HS-27A (cell line): ENCODE measurements around the gene CALML5.

Experiments used
- DNase-seq: peaks from one replicate; pipeline ENCODE4 v3.0.0-alpha.2; 2012; ENCODE audit warnings: low read depth, missing footprints

Gene CALML5

GRCh38 chr10:5533098-5533731 lies 33.8 kb upstream of the CALML5 start:
- DNase-seq: no peak

DNA sequence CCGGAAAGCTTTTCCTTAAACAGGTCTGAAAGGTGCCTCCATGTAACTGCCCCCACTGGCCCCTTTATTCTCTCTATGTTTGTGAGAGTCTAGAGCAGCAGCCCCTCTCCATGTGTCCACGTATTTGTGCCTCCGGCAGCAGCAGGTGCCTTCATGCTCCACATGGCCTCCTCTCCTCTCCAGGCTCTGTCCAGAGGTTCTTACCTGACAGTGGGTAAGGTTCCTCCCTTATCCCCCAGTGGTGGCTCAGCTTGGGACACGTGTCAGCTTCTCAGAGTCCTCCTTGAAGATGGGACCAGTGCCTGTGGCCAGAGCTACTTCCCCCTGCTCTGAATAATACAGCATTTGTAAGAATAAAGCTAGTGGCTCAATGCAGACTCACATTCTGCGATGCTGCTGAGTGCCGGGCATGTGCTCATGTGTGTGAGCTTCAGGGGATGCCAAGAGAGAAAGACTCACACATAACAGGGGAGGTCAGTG lies 33.3 kb upstream of the CALML5 start:
- DNase-seq: no peak

DNA sequence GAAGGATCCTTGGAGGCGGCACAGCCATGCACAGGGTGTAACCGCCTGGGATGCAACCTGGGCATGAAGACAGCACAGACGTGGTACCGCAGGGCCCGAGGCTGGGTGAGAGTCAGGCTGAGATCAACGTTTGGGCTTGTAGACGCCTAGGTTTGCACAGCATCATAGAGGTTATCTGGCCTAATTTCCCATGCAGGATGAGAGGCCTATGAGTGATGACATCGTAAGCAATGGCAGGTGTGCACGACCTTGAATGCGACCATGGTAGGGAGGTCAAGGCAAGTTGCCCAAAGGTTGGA lies 32.9 kb upstream of the CALML5 start:
- no peak for DNase-seq

GRCh38 chr10:5531558-5532306 lies 32.4 kb upstream of the CALML5 start:
- no peak for DNase-seq

DNA sequence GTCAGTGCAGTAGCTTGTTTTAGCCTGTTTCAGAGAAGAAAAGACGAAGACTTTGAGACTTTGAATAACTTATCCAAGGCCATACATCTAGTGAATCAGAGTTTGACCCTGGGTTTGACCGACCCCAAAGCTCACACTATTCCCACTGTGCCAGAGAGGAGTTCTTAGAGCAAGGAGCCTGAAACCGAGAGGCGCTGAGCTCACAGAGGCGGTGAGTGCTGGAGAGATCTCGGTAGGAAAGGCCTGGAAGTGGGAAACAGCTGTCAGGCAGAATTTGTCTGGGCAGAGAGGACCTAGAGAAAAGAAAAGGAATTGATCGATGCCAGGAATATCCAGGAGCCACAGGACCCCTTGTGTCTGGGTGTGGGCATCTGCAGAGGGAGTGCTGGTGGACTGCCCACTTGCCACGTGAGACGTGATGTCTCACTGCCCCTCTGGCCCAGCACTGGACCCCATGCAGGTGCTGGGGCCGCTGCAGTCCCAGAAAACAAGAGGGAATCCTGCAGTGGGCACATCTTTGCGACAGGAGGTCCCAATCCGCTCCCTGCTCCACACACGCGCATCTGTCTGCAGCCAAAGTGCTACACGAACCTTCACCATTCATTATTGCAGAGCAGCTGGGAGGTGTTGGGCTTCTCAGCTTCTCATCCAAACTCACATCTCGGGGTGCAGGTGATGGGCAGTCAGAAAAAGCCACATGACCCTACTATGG lies 31.6 kb upstream of the CALML5 start:
- no peak for DNase-seq

GRCh38 chr10:5530412-5530806 lies 31.0 kb upstream of the CALML5 start:
- DNase-seq: no peak

- no peak for DNase-seq
These were observed 30.5 kb upstream of the CALML5 start for GRCh38 chr10:5529702-5530411.

DNA sequence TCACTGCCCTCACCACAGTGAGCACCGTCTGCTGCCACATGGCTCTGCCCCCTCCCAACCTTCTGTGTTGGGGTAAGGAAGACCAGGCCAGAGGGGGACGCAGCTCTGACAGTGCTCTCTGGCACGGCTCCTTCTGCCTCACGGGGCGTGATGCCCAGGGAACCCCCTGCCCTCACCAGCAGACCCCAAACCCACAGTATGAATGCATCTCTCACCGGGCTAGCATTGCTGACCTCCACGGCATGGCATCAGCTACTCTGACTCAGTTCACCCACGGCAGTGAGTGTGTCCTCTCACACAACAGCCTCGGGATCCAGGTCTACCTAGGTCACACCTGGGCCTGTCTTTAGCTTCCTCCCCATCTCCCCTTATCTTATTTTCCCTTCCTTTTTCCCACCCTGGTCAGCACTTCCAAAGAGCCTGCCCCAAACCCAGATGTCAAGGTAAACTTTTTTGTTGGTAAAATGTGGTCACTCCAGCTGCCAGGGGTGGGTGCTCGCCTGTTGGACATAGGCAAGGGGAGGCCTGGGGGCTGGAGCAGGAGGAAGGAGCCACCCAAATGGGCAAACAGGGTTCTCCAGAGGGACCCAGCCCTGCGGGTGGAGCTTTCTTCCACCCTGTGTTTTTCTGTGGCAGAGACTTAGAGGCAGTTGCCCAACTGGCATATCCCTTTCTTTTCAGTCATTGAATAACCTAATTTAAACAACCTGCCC lies 29.8 kb upstream of the CALML5 start:
- no peak for DNase-seq

- no peak for DNase-seq
These were observed 28.2 kb upstream of the CALML5 start for GRCh38 chr10:5527332-5528200.

DNA sequence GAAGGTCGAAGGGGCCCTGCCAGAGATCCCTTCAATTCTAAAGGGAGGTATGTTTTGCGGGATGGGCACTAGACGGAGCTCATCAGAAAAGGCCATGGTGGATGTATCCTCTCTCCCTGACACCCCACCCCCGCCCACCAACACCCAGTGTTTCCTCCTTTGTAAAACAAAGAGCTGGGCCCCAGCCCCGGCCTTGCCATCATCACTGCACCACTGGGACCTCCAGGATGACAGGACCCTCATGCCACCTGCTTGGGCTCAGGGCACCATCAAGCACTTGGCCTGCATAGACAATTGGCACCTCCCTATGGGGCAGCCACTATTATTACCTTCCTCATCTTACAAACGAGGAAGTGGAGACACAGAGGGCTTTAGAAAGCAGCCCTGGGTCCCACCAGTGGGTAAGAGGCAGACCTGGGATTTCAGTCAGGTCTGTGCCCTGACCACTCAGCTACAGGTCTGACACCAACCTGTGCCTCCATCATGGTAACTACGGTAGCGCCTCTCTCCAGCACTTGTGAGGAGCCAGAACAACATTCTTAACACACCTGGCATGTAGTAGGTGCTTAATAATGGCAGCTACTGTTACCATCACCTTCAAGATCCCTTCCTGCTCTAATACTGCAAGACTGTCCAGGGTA lies 27.4 kb upstream of the CALML5 start:
- no peak for DNase-seq

DNA sequence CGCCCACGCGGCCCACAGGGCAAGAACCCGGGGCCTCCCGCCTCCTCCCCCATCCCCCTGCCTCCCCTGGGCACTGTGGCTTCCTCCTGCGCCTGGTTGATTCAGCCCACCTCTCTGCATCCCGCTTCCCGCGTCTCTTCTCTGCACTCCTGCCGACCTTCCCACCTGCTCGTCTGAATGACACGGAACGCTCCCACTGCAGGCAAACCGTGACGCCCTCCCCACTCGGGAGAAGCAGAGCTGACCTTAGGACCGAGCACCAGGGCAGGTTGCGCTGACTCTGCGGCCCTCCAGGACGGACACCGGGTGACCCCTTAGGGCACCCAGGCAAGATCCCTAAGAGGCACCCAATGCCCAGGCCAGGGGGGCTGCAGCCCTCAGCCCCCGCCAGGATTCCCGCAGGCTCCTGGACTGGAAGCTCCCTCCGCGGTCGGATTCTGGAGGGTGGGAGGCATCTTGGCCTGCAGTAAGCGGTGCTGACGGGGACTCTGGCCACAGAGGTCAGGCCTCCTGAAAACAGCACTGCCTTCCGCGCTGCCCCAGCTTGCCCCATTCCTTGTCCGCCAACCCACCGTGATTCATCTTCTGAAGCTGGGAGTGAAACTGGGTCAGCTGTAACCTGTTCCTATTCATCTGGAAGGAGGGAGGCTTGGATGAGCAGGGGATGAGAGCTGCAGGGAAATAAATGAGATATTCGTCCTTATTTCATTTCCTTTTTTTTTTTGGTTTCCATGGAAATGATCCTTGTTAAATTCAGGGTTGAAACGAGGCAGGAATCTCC lies 26.4 kb upstream of the CALML5 start:
- no peak for DNase-seq

GRCh38 chr10:5524641-5525560 lies 25.5 kb upstream of the CALML5 start, which contains the start of gene CALML3:
TSS of gene CALML3 (plus strand) at chr10:5524961. CDS start at chr10:5525086, 125 bp downstream.
- no peak for DNase-seq

DNA sequence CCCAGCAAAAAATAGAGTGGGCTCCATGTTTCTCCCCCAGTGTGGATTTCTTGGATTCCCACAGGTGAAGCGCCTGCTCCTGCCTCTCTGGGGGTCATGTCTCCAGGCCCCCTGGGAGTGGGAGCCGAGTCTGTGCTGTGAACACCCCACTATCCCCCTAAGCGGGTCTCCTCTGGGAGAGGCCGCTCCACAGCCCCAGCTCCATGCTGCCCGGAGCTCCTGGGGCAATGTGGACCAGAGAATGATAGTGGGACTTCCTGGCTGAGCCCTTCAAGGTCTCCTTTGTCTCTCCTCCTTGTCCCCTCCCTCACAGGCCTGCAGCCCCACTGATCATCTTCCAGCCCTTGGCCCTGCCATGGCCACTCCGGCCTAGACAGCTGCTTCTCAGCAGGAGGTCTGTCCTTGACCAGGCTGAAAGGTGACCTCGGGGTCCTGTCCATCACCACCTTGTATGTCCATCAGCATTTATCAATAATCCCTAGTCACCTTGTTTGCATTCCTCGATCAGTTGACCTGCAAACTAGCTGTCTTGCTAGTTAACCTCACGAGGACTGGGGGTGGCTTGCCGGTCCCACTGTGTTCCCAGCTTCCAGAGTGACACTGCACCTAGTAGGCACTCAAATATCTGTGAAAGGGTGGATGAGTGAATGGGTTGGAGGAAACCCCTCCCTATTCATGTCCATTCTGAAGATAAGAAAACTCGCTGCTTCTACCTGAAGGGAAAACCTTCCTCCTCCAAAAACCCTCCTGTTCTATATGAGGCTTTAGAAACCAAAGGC lies 24.6 kb upstream of the CALML5 start:
- DNase-seq: no peak

DNA sequence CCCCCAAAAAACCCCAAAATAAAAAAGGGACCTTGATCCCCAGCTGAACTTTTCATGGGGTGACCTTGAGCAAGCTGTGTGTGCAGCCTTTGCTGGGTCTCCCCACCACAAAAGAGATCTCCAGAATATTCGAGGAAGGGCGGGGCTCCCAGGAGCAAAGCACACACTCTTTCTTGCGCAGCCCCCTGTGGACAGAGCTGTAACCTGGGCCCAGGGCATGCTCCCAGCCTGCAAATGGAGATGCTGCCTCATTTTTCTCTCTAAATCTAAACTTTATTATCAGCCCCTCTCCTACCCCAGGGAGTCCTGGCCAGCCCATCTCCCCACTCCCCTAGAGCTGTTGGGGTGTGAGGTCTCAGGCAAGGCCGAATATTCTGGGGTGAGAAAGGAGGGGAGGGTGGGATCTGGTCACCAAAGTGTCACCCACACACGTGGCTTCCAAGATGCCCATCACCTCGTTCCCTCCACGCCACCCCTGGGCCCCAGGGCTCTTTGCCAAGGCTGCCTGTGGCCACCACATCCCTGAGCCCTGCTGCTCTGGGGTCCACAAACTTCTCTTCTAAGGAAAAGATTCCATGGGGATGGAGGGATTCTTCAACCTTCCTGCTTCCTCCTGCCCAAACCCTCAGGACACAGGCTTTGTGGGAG lies 23.7 kb upstream of the CALML5 start:
- no peak for DNase-seq

DNA sequence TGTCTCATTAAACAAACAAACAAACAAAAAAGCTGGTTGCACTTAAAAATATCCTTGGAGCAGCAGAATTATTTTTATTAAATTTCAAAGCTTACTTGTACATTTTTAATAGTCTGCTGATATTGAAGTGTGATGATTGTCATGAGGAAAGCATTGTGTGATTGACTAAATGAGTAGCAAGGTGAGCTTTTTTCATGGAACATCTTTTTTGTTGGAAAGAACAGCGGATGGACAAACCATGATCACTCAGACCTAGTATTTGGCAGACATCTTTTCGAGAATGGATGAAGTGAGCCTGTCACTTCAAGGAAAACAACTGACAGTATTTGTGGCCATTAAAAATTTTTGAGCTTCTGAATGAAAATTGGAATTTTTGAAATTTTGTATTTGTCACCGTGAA lies 19.7 kb upstream of the CALML5 start:
- no peak for DNase-seq

DNA sequence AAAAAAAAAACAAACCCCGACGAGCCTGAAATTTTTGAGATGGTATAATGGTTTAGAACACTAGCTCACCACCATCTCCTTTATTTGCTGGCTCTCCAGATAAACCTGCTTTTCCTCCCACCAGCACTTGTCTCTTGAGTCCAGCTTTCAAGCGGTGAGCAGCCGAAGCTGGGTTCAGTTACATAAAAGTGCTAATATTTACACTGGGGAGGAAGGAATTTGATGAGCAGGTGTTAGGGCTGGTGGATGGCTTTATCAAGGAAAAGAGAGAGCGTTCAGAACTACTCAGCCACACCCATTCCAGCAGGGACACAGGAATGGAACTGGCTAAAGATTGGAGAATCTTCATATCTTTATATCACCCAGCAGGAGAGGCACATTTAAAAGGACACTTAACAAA lies 18.8 kb upstream of the CALML5 start:
- no peak for DNase-seq

GRCh38 chr10:5517546-5517945 lies 18.2 kb upstream of the CALML5 start:
- no peak for DNase-seq
